HG03378 (cell line): ENCODE measurements around the gene CYTIP.
"Not testable (repeated sequence)": the region's sequence is repeated elsewhere in the genome, so short reads cannot be mapped to it uniquely, and the experiment has no call there.

ENCODE experiments used
- ATAC-seq: cut with Tn5 transposase; IDR thresholded peaks from one replicate; pipeline ENCODE4 v1.9.1; 2021; ENCODE audit warnings: mild to moderate bottlenecking, moderate library complexity; ENCODE audit not compliant: unreplicated experiment

CYTIP gene

DNA sequence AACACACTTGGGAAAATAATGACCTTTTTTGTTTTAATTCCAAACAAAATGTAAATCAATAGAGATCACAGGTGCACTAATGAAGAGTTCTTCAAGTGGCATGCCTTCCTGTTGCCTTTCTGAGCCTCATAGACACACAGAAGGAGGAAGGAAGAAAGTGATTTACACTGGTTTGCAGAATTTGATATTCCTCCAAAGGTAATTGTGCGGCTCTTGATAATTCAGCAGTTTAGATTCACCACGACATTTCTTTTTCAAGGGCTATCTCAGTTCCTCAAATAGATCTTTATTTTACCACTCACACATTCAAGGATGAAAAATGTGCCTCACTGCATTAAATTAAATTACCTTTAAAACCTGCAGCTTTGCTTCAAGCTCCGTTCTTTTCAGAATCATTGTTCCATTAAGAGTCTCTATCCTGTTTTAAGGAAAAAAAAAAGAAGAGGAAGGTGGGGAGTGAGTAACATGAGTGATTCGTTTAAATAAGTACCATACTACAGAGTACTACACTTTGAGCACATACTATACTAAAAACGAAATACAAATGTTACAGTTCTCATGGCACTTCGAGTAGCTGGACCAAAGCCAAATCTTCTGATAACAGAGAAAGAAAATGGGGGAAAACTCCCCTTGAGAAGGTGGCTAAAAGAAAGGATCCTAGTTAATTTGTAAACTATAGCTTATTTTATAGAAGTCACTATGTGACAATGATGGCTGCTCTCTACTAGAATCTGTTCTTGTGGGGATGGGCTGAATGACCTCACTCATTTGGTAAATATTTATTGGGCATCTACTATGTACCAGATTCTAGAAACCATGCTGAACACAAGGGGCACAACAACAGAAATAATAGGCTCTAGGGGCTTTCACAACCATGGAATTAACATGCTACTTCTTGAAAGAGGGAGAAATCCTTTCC is 16.6 kb downstream of the CYTIP start:
- no peak for ATAC-seq

DNA sequence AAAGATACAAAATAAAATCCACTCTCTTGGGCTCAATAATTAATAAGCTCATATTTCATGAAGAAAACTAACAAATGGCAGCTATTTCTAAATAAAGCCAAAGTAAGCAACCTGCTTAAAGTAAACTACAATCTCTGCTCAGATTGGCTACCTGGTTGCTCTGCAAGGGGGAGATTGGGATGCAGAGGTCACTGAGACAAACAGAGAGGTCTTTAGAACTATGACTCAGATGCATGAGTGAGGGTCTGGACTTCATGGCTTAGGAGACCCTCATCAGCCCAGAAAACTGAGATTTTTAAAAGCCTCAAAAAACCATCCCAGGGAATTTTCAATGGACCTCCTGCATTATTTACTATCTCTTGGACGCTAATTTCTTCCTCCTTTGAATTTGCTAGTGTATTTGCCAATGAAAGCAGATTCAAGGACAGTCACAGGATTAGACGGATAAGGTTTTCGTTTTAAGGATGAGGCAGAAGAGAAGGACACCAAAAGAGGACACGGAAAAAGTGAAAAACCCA is 17.4 kb downstream of the CYTIP start:
- ATAC-seq: no peak

DNA sequence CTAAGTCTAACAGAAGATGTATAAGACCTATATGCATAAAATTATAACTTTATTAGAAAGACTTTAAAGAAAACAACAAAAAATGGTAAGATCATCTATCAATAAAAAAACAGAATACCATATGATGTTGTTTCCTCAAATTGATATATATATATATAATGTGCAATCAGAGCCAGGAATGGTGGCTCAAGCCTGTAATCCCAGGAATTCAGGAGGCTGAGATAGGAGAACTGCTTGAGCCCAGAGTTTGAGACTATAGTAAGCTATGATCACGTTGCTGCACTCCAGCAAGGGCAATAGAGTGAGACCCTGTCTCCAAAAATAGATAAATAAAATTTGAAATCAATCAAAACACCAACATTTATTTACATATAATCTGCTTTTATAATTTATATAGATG is 19.5 kb downstream of the CYTIP start:
- ATAC-seq: no peak

DNA sequence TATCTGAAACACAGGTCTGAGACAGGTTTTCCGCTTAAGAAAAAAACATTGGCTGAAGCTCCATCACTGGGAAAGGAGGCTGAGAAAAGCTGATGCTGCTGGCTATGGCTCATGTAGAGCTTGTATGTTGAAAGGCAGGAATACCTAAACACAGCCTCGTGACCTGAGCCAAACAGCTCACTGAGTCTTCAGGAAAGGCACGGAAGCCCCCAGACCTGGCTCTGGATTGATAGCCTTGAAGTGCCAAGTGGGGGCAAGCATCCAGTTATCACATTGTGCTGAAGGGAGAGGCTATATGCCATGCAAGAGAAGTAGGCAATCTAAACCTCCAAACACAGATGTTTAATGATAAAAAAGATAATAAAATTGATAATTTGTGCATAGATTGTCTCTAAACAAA is 21.9 kb downstream of the CYTIP start:
- no peak for ATAC-seq

DNA sequence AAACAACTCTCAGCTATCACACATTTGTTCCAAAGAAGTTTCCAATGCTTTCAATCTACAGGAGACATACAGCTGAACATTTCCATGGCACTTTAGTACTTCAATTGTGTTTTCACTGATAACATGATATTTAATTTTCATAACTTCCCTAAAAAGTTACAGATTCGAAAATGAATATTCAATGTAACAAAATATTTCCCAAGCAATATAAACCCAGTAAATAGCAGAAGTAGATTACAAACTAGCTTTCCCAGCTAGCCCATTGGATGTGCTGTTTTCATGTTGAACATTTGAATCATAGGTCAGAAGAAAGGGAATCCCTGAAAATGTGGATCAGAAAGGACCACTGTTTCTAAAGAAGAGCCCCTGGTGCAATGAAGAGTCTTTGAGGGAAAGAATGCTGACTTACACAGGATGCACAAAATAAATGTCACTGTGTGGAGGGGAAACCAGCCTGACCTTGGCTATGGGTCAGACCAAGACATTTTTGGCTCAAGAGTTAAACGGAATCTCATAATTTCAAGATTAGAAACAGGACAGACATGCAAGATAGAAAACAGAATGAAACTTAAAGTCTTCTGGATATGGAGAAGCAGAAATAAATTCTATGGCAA is 22.5 kb downstream of the CYTIP start:
- no peak for ATAC-seq

DNA sequence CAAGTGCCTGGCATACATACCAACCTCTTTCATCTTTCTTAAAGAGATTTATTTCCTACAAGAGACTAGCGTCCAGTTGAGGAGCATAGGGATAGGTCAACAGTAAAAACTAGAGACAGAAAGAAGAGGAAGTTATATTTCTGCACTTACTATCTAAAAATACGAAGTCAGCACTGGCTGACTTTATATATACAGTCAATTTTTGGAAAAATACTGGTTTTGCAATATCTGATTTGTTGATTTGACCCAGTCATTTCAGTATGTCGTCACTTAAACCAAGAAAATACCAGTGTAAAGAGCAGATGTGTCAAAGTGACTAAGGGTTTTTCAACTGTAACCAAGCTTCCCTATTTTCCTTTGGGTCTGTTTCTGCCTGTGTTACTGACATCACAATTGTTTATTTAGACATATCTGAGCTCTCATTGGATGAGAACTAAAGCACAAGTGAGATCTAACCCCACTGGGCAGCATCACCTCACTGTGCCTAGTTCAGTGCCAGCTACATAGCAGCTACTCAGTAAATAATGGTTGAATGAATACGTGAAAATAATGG is 23.0 kb downstream of the CYTIP start:
- peak; percentile 81 for ATAC-seq

DNA sequence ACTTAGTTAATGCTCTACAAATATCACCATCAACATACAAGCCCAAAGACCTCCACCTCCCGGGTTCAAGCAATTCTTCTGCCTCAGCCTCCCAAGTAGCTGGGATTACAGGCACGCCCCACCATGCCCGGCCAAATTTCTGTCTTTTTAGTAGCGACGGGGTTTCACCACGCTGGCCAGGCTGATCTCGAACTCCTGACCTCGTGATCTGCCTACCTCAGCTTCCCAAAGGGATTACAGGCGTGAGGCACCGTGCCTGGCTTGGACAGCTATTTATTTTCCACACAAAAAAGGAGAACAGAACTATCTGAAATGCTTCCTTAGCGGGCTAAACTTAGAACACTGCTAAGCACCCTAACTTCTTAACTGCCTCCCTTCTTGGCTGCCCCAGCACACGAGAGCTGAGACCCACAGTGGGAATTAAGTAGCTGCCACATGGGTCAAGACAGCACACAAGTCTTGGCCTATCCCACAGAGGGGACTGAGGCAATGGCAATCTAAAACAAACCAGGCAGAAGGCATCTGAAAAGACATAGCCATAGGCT is 24.8 kb downstream of the CYTIP start:
- ATAC-seq: no peak

DNA sequence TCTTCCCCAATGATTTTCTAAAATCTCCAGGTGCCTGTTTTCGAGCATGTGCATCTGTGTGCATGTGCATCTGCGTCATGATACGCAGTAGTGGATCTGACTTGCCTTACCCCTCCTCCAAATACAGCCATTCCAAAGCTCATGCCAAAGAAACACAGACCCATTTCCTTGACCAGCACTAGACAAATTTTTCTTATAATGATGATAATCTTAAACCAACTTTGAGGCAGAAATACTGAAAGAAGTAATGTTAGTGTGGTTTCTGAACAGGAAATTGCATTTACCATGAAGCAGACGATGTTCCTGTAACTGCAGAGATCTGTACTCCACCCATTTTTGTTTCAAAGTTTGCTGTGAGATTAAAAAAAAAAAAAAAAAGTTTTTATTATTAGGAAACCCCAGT is 25.6 kb downstream of the CYTIP start:
- no peak for ATAC-seq

DNA sequence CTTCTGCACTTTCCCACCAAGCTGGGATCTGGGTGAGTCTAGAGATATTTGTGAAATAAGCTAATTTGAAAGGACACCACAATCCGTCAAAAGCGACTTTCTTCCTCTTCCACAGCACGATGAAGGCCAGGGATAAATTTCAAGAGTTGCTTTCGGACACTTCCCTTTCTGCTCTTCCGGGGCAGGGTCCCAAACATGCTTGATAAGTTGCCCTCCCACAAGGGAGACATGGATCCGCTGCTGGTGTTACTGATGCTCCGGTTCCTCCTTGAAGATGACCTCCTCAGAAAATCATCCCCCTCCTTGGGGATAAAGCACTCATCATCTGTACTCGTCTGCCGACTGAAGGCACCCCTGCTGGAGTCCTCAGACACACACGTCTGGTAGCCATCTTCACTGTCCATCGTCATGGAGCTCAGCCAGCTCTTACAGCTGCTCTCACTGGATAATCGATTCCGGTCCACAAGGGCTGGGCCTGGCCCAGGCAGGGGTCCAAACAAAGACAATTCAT is 28.2 kb downstream of the CYTIP start:
- ATAC-seq: no peak

DNA sequence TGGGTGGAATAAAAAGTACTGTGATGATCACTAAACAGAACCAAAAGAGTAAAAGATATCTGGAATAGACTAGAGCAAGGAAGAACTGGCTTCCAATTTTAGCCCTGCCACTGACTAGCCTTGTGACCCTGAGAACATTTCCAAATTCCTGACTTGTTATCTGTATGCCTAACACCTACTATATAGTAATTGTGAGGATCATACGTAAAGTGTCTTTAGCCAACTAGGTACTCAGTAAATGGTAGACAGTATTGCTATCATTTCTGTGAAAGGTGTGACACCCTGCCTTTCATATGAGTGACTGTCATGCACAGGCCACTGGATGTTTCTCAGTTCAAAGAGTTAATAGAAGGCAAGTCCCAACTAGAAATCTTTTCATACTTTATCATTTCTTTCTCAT is 29.8 kb downstream of the CYTIP start:
- ATAC-seq: peak; percentile 24

DNA sequence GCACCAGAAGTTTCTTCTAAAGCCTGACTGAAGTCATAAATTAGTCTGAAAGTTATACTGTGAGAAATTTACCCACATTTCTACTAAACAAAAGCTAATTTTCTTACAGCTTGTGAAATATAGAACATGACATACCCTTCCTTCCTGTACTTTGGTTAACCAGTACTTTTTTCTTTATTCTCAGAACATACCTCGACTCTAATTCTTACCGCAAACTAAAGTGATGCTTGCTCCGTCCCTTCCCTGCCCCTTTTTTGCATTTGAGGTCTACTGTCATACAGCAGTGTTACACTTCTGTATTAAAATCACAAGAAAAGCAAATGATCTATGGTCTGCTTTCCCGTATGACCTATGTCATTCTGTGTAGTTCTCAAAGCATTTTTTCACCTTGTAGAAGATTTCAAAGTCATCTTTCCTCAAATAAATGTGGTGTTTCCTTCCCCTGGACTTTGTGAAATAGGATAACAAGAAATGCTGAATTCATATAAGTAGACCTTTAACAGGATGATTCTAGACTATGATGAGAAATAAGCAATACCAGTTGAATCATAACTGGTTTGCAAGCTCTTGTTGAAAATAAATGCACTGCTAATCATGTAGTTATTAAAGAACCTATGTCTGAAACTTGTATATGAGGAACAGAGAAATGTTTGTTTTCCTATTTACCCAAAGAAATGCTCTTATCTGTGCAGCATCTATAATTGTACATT is 30.4 kb downstream of the CYTIP start:
- peak; percentile 92 for ATAC-seq

DNA sequence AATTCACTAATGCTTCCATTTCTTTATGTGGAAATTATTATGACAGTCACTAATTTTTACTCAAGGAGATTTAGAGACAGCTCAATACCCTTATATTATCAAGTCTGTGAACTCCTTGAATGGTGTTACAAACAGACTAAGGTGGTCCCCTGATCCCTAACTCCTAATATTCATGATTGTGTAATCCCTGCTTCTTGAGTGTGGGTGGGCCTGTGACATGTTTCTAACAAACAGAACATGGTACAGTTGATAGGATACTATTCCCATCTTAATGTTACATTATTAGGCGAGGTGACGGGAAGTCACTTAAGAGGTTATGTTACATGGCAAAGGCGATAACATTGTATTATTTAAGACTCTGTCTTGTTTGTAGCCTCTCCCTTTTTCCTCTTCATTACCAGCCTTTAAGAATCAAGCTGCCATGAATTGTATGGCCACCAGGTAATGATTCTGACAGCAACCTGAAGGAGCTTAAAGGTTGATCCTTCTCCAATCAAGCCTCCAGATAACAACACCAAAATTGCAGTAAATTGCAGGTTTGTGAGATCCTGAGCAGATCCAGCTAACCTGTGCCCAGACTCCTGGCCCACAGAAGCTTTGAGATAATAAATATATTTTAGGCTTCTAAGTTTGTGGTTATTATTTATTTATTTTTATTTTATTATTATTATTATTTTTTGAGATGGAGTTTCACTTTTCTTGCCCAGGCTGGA is 32.1 kb downstream of the CYTIP start:
- no peak for ATAC-seq

DNA sequence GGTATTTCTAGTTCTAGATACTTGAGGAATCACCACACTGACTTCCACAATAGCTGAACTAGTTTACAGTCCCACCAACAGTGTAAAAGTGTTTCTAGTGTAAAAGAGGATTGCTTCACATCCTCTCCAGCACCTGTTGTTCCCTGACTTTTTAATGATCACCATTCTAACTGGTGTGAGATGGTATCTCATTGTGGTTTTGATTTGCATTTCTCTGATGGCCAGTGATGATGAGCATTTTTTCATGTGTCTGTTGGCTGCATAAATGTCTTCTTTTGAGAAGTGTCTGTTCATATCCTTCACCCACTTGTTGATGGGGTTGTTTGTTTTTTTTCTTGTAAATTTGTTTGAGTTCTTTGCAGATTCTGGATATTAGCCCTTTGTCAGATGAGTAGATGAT is 38.5 kb downstream of the CYTIP start:
- not testable (repeated sequence) for ATAC-seq

DNA sequence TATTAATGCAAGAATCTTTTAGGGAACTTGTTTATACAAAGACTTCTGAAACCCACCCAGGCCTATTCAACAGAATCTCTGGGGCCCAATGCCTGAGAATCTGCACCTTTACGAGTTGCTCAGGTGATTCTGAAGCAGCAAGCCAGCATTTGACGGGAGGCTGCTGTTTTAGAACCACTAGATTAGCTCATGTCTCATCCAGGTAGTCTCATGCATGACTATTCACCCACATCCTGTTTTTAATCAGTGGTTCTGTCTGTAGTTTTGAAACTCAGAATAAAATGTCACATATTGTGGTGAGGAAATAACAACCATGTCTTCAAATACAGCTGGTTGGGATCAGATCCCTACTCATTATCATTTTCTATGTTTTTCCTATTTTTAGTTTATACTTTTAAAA is 39.5 kb downstream of the CYTIP start:
- ATAC-seq: peak; percentile 100

DNA sequence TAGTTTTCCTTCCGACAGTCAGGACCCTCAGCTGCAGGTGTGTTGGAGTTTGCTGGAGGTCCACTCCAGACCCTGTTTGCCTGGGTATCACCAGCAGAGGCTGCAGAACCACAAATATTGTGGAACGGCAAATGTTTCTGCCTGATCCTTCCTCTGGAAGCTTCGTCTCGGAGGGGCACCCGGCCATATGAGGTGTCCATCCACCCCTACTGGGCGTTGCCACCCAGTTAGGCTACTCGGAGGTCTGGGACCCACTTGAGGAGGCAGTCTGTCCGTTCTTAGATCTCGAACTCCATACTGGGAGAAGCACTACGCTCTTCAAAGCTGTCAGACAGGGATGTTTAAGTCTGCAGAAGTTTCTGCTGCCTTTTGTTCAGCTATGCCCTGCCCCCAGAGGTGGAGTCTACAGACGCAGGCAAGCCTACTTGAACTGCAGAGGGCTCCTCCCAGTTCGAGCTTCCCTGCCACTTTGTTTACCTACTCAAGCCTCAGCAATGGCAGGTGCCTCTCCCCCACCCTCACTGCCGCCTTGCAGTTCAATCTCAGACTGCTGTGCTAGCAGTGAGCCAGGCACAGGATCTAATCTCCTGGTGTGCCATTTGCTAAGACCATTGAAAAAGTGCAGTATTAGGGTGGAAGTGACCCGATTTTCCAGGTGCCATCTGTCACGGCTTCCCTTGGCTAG is 40.9 kb downstream of the CYTIP start:
- not testable (repeated sequence) for ATAC-seq

DNA sequence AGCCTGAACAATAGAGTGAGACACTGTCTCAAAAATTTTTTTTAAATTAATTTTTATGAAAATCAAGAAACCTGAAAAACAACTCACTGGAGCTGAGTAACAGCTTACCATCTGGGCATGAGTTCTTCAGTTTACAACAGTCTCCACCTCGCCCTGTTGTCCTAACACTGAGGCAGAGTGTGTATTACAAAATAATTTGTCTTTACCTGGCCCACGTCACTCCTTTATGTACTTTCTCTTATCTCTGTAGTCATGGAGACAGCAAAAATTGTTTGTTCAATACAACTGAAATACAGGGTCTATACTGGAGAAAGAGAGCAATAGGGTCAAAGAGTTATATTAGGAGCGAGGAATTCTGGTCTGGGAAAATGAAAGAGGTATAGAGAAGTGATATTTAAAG is 48.1 kb downstream of the CYTIP start:
- no peak for ATAC-seq

DNA sequence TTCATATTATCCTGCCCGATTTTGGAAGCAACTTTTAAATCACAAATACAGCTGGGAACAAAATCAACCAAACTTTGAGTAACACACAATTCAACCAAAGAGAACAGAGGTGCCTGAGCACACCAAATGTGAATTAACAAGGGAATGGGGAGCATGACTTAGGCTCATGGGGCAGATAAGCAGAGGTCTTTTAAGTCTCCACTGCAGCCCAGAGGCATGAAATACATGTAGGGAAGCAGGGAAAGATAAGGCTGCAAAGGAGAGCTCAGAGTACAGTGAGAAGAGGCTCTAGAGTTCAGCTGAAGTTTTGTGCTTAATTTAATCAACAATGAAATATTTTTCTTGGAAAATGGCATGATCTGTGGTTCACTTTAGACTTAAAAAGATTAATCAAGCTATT is 49.0 kb downstream of the CYTIP start:
- no peak for ATAC-seq

DNA sequence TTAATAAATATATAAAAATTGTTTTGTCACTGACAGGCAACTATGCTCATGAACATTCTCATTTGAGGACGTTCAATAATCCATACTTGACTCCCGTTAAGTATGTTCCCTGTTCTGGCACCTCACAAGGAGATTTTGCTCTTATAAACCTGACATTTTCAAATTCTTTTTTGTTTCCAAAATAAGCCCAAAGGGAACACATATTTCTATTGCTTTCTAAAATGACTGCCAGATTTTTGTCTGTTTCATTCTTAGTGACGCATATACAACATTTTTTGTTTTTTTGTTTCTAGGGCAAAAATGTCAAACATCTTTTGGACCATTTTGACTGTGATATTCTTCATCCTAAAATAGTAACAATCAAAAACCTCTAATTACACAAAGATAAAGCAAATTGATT is 50.5 kb downstream of the CYTIP start:
- no peak for ATAC-seq

DNA sequence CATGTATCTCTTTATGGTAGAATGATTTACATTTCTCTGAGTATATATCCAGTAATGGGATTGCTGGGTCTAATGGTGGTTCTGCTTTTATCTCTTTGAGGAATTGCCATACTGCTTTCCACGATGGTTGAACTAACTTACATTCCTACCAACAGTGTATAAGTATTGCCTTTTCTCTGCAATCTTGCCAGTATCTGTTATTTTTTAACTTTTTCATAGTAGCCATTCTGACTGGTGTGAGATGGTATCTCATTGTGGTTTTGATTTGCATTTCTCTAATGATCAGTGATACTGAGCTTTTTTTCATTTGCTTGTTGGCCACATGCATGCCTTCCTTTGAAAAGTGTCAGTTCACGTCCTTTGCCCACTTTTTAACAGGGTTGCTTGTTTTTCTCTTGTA is 55.1 kb downstream of the CYTIP start:
- no peak for ATAC-seq

DNA sequence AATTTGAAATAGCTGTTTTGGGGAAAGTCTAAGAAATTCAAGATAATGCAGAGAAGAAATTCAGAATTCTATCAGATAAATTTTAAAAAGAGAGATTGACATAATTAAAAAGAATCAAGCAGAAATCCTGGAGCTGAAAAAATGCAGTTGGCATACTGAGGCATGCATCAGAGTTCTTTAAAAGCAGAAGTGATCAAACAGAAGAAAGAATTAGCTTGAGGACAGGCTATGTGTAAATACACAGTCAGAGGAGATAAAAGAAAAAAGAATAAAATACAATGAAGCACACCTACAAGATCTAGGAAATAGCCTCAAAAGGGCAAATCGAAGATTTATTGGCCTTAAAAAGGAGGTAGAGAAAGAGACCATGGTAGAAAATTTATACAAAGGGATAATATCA is 57.1 kb downstream of the CYTIP start:
- ATAC-seq: no peak
